Stimulated activated CD8-positive, alpha-beta memory T cell treated with anti-CD3 and anti-CD28 coated beads, Interleukin-2, amount 100 ng/mL, for 48 hours (primary cell): ENCODE measurements around the gene SF1.

Experiments
- DNase-seq, 2 donors: peaks; one replicate each; pipeline ENCODE4 v3.0.0-alpha.2; 2020; ENCODE audit warnings: low read depth in 2 of 2

SF1 gene

DNA sequence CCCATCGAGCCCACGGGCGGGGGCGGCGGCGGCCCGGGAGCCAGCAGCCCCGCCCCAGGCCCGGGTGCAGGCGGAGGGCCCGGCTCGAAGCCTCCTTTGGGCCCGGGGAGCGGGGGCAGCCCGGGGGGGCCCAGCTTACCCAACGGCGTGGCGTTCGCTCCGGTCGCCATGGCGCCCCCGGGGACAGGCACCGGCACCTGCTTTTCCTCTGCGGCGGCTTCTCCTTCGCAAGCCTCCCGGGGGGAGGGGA, 194 bp downstream of the SF1 start:
- no peak for DNase-seq

- peak; percentile 68 to 79 for DNase-seq
Observed at GRCh38 chr11:64777449-64778222, 706 bp downstream of the SF1 start.

DNA sequence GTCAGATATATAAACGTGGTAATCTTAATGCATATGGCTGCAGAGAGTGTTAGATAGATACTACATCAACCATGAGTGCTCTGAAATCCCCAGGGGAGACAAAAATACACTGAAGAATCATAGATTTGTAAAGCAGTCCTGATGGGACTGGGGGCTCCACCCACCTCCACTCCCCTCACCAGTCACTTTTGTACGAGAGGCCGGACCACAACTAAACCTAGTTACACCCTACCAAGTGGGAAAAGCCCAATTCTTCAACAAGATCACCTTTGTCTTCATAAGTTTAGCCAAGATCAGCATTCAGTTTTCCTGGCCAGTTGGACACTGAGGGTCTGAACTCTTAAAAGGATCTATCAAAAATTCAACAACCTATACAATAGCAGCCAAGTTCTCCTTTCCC, 1.5 kb downstream of the SF1 start:
- no peak for DNase-seq

GRCh38 chr11:64776425-64776824, 1.9 kb downstream of the SF1 start:
- no peak for DNase-seq

DNA sequence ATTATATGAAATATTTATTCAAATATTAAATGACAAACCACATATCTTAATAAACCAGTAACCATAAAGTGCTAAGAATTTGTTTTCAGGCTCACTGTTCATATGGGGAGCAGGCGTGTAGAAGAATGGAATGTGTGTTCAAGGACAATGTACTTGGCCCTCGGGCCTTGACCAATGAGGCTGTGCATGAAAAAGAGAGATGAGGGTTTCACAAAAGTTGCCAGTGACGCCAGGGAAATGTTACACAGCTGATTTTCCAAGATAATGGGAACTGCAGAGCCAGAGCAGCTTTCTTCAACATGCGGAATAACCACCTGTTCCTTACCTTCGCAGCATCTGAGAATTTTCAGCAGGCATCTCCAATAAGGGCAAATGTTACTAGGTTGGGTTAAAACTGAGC, 4.2 kb downstream of the SF1 start:
- DNase-seq = no peak

GRCh38 chr11:64772303-64773018, 5.9 kb downstream of the SF1 start:
- no peak for DNase-seq

- no peak for DNase-seq
Observed at GRCh38 chr11:64771861-64772260, 6.5 kb downstream of the SF1 start.

DNA sequence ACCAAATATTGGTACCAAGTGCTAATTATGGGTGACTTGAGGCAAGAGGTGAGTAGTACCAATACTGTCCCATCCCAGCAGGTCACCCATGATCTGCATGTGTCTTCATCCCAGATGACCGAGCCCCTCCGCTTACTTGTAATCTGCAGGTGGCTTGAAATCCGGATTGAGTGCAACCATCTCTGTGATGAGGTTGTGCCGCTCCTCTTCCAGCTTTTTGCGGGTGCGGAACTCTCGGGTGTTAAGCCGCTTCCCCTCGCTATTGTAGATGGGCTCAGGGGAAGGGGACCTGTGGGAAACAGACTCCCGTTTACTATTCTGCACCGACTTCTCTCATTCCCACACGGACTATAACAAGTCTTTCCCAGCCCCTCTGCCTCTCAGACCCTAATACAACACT, 8.2 kb downstream of the SF1 start:
- DNase-seq = no peak

- DNase-seq = no peak
Observed at GRCh38 chr11:64769283-64769682, 9.1 kb downstream of the SF1 start.

DNA sequence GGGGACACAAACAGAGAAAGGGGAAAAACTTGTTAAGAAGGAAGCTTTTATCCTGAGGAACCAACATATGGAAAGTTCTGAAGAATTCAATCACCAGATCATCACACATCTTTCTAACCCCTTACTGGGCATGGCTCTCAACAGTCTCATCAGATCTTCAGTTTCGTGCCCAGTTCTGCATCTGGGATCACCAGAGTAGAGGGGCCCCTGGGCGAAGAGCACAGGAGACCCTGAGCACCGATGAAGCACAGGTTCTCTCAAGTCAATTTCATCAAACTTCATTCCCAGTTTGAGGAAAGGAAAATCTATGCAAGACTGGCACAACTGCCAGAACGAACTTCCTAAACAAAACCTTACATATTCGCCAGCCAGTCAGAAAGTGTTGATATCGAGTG, 10.0 kb downstream of the SF1 start:
- DNase-seq = no peak

DNA sequence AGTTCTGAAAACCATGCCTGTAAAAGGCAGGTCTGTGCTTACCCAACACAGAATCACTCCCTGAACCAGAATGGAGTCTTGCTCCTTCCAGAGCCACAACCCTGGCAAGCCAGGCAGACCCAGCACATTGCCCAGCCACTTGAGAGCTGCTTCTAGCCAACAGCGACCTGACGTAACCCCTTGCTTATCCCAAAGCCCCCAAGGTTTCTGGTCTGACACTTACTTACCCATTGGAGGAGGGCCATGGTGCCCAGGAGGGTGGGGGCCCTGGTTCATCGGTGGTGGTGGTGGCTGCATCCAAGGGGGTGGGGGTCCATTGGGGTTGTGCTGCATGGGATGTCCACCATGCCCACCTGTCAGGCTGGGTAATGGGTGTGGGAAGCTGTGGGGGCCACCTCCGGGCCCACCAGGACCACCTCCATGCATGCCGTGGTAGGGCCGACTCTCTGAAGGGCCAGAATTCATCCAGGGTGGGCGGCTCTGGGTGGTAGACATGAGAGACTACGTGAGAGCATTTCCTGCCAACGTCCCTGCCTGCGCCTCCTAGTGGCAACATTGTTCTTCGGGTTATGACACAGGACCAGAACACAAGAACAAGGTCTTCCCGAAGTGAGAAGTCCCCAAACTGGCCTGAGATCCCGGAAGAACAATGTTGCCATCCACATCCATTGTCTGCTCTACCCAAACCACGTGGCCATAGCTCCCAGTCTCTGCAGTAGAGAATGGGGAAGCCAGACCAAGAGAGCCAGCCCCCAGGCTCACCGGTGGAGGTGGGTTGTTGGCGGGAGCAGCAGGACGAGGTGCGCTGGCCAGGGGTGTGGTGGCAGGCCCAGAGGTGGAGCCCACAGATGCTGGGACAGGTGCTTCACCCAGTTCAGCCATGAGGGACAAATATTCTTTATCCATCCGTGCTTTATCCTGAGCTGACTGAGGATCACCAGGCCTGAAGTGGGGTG, 10.7 kb downstream of the SF1 start:
- DNase-seq = peak; percentile 76 to 78

DNA sequence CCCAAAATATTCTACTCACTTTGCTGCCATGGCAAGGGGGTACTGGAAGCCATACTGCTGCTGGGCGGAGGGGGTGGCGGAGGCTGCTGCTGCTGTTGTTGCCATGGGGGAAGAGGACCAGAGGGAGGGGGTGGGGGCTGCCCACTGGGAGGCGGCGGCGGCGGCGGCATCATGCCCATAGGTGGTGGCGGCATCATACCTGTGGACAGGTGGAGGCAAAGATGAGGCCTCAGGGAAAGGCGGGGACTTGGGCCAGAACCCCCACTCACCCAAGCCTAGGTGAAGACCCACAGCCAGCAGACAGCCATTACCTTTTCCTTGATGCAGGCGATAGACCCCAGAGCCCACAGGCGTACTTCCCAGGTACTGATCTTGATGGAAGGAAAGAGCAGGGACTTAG, 11.5 kb downstream of the SF1 start:
- DNase-seq = no peak

DNA sequence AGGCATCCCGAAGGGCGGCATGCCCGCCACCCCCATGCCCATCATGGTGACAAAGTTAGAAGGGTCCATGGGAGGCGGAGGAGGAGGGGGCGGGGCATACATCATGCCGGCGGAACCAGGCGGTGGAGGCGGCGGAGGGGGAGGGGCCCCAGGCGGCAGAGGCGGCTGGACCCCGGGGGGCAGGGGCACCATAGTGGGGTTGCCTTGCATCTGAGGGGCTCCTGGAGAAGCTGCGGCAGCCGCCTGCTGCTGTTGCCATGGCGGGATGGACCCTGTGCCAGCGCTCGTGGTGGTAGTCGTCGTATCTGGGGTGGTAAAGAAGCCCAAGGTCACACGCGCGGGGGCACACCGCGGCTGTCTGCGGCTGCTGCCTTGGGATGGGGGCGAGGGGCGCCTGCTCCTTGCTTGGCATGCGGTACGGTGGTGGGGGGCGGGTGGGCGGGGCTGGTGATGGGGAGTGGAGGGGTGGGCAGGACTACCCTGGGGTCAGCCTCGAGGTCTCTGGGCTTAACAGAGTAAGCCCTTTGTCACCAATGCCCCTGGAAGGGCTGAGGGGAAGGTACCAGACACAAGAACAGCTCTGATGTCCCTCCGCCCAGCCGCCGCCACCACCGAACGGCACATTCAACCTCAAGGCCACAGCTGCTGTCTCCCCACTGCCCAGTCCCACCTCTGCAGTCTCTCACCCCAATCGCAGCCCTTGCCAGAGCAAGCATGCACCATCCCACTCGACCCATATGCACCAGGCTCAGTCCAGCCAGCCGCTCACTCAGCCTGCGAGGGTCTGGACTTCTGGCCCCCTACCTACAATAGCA, 12.3 kb downstream of the SF1 start:
- no peak for DNase-seq

DNA sequence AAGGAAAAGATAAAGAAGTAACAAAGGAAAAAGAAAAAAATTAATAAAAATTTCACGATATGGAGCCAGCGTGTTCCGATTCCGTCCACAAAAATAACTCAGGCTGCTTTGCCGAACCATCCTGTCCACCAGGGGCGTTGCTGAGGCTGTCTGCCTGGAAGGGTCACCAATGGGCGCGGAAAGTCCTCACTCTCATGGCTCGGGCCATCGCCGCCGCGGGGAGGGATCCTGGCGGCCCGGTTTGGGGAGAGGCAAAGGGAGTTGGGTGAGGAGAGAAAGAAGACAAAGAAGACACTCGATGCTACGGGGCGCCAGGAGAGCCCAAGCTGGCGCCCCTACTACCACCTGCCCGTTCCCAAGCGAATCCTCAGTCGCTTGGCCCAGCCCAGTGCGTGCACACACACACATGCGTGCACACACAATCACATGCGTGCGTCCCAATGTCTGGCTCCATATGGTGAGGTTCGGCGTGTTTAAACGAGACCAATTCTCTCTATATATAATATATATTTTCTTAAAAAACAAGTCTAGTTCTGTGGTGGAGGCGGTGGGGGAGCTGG, 13.0 kb downstream of the SF1 start:
- DNase-seq = no peak

GRCh38 chr11:64764753-64765152, 13.6 kb downstream of the SF1 start:
- DNase-seq = no peak

GRCh38 chr11:64764040-64764611, 14.2 kb downstream of the SF1 start:
- peak in 1 of 2 donors; percentile 26 for DNase-seq

- no peak for DNase-seq
Observed at GRCh38 chr11:64763526-64764039, 14.8 kb downstream of the SF1 start.

- no peak for DNase-seq
Observed at GRCh38 chr11:64762674-64763525, 15.4 kb downstream of the SF1 start.

- no peak for DNase-seq
Observed at GRCh38 chr11:64762277-64762673, 16.1 kb downstream of the SF1 start.
